A549 (cell line): ENCODE results near the gene TEDC1.

ENCODE experiments used
- KDM1A ChIP-seq: fragments of 200-600 bp; sonication (generic); IDR thresholded peaks from 2 replicates; pipeline ENCODE4 v1.6.1; 2016; ENCODE audit warnings: low read depth, mild to moderate bottlenecking
- TF ChIP-seq, protein P1 (sequence below): fragments of >200 bp; sonication (Bioruptor Twin); formaldehyde crosslinking; IDR thresholded peaks from 3 replicates; pipeline ENCODE4 v1.5.1; 2016

DNA sequence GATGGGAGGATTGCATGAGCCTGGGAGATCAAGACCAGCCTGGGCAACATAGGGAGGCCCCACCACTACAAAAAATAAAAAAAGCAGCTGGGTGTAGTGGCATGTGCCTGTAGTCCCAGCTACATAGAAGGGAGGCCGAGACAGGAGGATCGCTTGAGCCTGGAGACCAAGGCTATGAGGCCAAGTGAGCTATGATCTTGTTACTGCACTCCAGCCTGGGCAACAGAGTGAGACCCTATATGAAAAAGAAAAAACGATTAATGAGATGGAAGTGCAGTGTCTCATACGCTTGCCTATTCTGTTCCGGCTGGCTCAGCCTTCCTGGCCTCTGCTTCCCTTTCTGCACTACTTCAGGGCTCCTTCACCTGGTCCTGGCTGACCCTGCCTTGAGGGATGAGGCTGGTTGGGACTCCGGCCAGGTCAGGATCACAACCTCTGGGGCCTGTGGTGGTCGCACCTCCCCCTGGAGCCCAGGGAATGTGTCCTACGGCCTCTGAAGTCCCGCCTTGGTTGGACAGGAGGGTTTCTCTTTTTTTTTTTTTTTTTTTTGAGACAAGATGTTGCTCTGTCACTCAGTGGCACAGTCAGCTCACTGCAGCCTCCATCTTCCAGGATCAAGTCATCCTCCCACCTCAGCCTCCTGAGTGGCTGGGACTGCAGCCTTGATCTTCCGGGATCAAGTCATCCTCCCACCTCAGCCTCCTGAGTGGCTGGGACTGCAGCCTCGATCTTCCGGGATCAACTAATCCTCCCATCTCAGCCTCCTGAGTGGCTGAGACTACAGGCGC is 10.7 kb downstream of the TEDC1 start:
- TF ChIP-seq, protein P1, sequence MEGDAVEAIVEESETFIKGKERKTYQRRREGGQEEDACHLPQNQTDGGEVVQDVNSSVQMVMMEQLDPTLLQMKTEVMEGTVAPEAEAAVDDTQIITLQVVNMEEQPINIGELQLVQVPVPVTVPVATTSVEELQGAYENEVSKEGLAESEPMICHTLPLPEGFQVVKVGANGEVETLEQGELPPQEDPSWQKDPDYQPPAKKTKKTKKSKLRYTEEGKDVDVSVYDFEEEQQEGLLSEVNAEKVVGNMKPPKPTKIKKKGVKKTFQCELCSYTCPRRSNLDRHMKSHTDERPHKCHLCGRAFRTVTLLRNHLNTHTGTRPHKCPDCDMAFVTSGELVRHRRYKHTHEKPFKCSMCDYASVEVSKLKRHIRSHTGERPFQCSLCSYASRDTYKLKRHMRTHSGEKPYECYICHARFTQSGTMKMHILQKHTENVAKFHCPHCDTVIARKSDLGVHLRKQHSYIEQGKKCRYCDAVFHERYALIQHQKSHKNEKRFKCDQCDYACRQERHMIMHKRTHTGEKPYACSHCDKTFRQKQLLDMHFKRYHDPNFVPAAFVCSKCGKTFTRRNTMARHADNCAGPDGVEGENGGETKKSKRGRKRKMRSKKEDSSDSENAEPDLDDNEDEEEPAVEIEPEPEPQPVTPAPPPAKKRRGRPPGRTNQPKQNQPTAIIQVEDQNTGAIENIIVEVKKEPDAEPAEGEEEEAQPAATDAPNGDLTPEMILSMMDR: no peak
- no peak for TF ChIP-seq KDM1A
